ENCODE results near the gene NF2. TPM values are rescaled to one million over a fixed set of nuclear protein-coding genes. Genes with fewer than 3 reads are reported as not detected.

Gene NF2
- total RNA-seq, 1 experiment from 2014 or later = 56.9 TPM

- no peak for TF ChIP-seq MLX (CRISPR knock-in tag; IDR thresholded peaks at IDR 0.05)
These were observed 125.7 kb downstream of the NF2 start (continued) for GRCh38 chr22:29729161-29729560.

DNA sequence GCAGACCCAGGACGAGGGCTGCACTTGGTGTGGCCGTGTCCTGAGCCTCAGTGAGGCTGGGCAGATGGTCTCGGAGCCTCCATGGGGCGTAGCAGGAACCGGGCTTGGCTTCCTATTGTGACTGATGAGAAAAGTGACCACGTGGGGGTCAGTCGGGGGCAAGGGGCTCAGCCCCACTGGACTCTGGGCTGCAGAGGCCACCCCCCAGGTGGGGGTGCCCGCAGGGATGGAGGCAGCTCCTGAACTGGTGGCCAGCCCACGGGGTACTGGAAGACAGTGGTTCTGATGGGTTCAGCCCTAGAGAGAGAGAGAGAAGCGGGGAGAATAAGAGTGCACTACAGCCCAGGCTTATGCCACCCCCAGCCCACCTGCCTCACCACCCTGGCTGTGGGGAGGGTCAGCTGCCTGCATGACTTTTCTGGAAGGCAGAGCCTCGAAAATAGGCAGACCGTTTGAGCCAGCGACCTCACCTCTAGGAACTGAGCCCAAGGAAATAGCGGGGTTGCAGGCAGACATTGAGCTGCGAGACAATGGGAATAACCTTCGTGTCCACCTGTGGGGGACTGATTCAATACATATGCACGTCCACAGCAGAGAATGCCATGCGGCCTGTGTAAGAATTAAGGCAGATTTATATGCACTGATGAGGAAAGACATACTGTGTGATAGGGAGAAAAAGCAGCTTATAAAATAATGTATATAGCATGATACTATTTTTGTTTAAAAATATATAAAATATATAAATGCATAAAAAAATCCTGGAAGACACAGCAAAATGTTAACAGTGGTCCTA is 127.8 kb downstream of the NF2 start:
- ChIA-PET CTCF (interaction anchor here (0.8 to 1.3 kb wide), 2 partner anchors 11 to 41 kb away, joined by 3 read pairs; no protein-coding TSS in a partner anchor), POLR2A (no interaction called here)
- H3K4me3 Mint-ChIP-seq = no peak overlapping the region
- H3K4me1 Mint-ChIP-seq = peaks cover 12% of the 10 kb centered on the region
- no peak overlapping the region for H3K27ac Mint-ChIP-seq
- no peaks in the 10 kb centered on the region; the same call in 1 of the 2 replicates for H3K27me3 Mint-ChIP-seq (ENCODE audit: low read depth)
- no peaks in the 10 kb centered on the region for H3K36me3 Mint-ChIP-seq
- no peak for ATAC-seq
- TF ChIP-seq MYBL2 (CRISPR knock-in tag; IDR thresholded peaks at IDR 0.05) (no peak), ELF4 (CRISPR knock-in tag; IDR thresholded peaks at IDR 0.05; ENCODE audit: low read depth) (no peak), E2F4 (CRISPR knock-in tag; IDR thresholded peaks at IDR 0.05; ENCODE audit: borderline replicate concordance, low read depth) (no peak), ZNF416 (CRISPR knock-in tag; IDR thresholded peaks at IDR 0.05) (no peak), PRRX2 (CRISPR knock-in tag; IDR thresholded peaks at IDR 0.05) (no peak)
- no peak for DNase-seq (ENCODE audit: low spot score)
- H3K9me3 Mint-ChIP-seq = no peaks in the 10 kb centered on the region

DNA sequence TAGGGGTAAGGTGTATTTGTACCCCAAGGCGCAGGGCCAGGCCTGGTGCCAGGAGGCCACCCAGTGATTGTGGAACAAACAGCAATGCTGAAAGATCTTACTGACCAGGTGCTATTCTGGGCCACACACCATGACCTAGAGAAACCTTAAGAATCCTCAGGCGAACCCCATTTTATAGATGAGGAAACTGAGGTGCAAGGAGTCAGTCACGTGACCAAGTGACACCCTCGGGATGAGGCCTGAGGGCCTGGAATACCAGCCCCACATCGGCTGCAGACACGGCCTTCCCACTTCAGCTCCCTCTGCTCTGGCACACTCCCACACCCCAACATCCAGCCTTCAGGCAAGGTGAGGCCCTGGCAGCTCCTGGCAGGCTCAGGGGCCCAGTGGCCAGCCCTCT is 129.4 kb downstream of the NF2 start:
- TF ChIP-seq MYBL2 (CRISPR knock-in tag; IDR thresholded peaks at IDR 0.05) = no peak
- TF ChIP-seq FOXP1 (CRISPR knock-in tag; IDR thresholded peaks at IDR 0.05; ENCODE audit: borderline replicate concordance) = no peak
- TF ChIP-seq ZNF396 (CRISPR knock-in tag; IDR thresholded peaks at IDR 0.05; ENCODE audit: borderline replicate concordance) = no peak
- DNase-seq (ENCODE audit: low spot score) (no peak), ATAC-seq (no peak)
- CTCF ChIA-PET = interaction anchor here (0.6 to 0.7 kb wide), 2 partner anchors 24 to 143 kb away, joined by 3 read pairs; no protein-coding TSS in a partner anchor
- Mint-ChIP-seq H3K9me3 (no peaks in the 10 kb centered on the region), H3K27ac (no peak overlapping the region), H3K36me3 (no peaks in the 10 kb centered on the region), H3K4me3 (no peak overlapping the region), H3K27me3 (ENCODE audit: low read depth) (no peaks in the 10 kb centered on the region), H3K4me1 (peaks cover 12% of the 10 kb centered on the region)
- POLR2A ChIA-PET = no interaction called here

- Mint-ChIP-seq H3K36me3 (no peaks in the 10 kb centered on the region), H3K27ac (peak overlapping the region; percentile 53; the same call in 1 of the 2 replicates), H3K9me3 (no peaks in the 10 kb centered on the region), H3K27me3 (ENCODE audit: low read depth) (no peaks in the 10 kb centered on the region), H3K4me1 (peaks cover 12% of the 10 kb centered on the region), H3K4me3 (no peak overlapping the region)
- ChIA-PET CTCF (interaction anchor here (1.3 to 2.0 kb wide), 3 partner anchors 39 to 108 kb away, joined by 4 to 9 read pairs (median 5); no protein-coding TSS in a partner anchor), POLR2A (interaction anchor here (0.9 kb wide), 1 partner anchor 16 kb away, joined by 3 read pairs; no protein-coding TSS in a partner anchor)
- DNase-seq (ENCODE audit: low spot score) (no peak), ATAC-seq (no peak)
- TF ChIP-seq SOX15 (CRISPR knock-in tag; IDR thresholded peaks at IDR 0.05) = no peak
- TF ChIP-seq CBFB (CRISPR knock-in tag; IDR thresholded peaks at IDR 0.05; ENCODE audit: low read depth) = no peak
- no peak for TF ChIP-seq IRF2 (CRISPR knock-in tag; IDR thresholded peaks at IDR 0.05; ENCODE audit: borderline replicate concordance, low read depth)
- no peak for TF ChIP-seq ZNF317 (CRISPR knock-in tag; IDR thresholded peaks at IDR 0.05; ENCODE audit: borderline replicate concordance, low read depth)
- TF ChIP-seq CREB1 (CRISPR knock-in tag; IDR thresholded peaks at IDR 0.05) = no peak
- no peak for TF ChIP-seq SMAD4 (CRISPR knock-in tag; IDR thresholded peaks at IDR 0.05)
- TF ChIP-seq RELA (CRISPR knock-in tag; IDR thresholded peaks at IDR 0.05; ENCODE audit: borderline replicate concordance) = no peak
- no peak for TF ChIP-seq ZNF425 (CRISPR knock-in tag; conservative IDR thresholded peaks at IDR 0.05)
- TF ChIP-seq EMX1 (CRISPR knock-in tag; IDR thresholded peaks at IDR 0.05) = no peak
- TF ChIP-seq SMAD3 (CRISPR knock-in tag; IDR thresholded peaks at IDR 0.05; ENCODE audit: borderline replicate concordance) = no peak
These were observed 130.1 kb downstream of the NF2 start for GRCh38 chr22:29733362-29734201.

All from WTC11 (cell line).